Endothelial cell (in vitro differentiated cells): ENCODE data around the gene NOTCH2. TPM values are rescaled to one million over a fixed set of nuclear protein-coding genes. Genes with fewer than 3 reads are reported as not detected.

ENCODE experiments used
- DNase-seq: peaks from one replicate; pipeline ENCODE4 v3.0.0; 2021; ENCODE audit warnings: low spot score
- H3K27ac Mint-ChIP-seq: one replicate; pipeline ENCODE4 v1.8.0; 2021; ENCODE audit warnings: mixed read lengths, inconsistent platforms; ENCODE audit not compliant: unreplicated experiment
- H3K27me3 Mint-ChIP-seq: one replicate; pipeline ENCODE4 v1.8.0; 2021; ENCODE audit warnings: mild to moderate bottlenecking, moderate library complexity, mixed read lengths, inconsistent platforms; ENCODE audit not compliant: unreplicated experiment
- H3K36me3 Mint-ChIP-seq: one replicate; pipeline ENCODE4 v1.8.0; 2021; ENCODE audit warnings: mild to moderate bottlenecking, low read depth, mixed read lengths, inconsistent platforms; ENCODE audit not compliant: unreplicated experiment
- H3K4me1 Mint-ChIP-seq: one replicate; pipeline ENCODE4 v1.8.0; 2021; ENCODE audit warnings: mild to moderate bottlenecking, mixed read lengths, inconsistent platforms; ENCODE audit not compliant: unreplicated experiment
- H3K4me3 Mint-ChIP-seq: one replicate; pipeline ENCODE4 v1.8.0; 2021; ENCODE audit warnings: mild to moderate bottlenecking, mixed read lengths, inconsistent platforms; ENCODE audit not compliant: unreplicated experiment
- H3K9me3 Mint-ChIP-seq: one replicate; pipeline ENCODE4 v1.8.0; 2021; ENCODE audit warnings: mixed read lengths, inconsistent platforms; ENCODE audit not compliant: unreplicated experiment
- CTCF ChIP-seq: fragments of 200-600 bp; sonication (generic); IDR thresholded peaks from one replicate; pipeline ENCODE4 v1.5.0; 2021; ENCODE audit warnings: antibody characterized with exemption; ENCODE audit not compliant: unreplicated experiment
- total RNA-seq: library from RNA; stranded (reverse); fragmentation: NEBNext Ultra II Directional; extraction: Animal tissue kit (Norgen Biotek cat#: 25700); gene quantifications from one replicate; pipeline ENCODE4 v1.2.1, GENCODE V29; 2021; ENCODE audit not compliant: unreplicated experiment

Gene NOTCH2
- total RNA-seq, 1 donor from 2014 or later: 29.7 TPM

DNA sequence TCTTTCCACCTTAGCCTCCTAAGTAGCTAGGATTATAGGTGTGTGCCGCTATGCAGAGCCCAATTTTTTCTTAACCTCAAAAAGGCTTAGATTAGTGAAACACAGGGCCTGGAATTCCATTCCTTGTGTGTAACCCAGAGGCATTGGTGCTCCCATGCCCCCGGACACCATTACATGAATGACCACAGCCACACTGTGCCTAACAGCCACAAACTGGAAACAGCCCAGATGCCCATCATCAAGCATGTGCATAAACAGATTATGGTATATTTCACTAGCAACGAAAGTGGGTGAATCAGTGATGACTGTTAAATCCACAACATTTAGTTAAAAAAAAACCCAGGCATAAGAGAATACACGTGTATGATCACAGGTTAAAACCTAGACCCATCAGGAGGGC lies 197.6 kb downstream of the NOTCH2 start:
- Mint-ChIP-seq H3K4me1 (no peaks in the 10 kb centered on the region), H3K27me3 (peaks cover 3% of the 10 kb centered on the region), H3K27ac (no peak overlapping the region), H3K36me3 (no peaks in the 10 kb centered on the region), H3K9me3 (no peaks in the 10 kb centered on the region), H3K4me3 (no peak overlapping the region)
- no peak for DNase-seq
- TF ChIP-seq CTCF: no peak

GRCh38 chr1:119870917-119871596 lies 198.4 kb downstream of the NOTCH2 start:
- peaks cover 3% of the 10 kb centered on the region for H3K27me3 Mint-ChIP-seq
- DNase-seq: peak; percentile 92
- H3K27ac Mint-ChIP-seq: no peak overlapping the region
- H3K4me1 Mint-ChIP-seq: no peaks in the 10 kb centered on the region
- no peak overlapping the region for H3K4me3 Mint-ChIP-seq
- TF ChIP-seq CTCF: peak; percentile 70
- no peaks in the 10 kb centered on the region for H3K9me3 Mint-ChIP-seq
- H3K36me3 Mint-ChIP-seq: no peaks in the 10 kb centered on the region

DNA sequence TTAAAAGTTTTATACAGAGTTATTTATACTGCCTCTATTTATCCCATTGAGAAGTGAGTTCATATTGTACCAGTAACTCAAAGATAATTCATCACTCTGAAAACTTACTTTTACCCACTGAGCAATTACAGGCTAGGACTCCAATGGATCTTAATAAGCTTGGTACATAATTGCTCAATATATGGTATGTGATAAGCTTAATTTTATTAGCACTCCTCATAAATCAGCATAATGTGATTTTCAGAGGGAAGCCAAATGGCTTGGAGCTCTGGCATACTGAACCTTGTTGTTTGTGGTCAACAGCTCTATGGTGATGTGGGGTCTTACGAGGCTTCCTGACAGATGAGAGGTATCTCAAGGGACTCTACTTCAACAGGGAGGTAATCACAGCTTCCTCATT lies 199.5 kb downstream of the NOTCH2 start:
- H3K4me1 Mint-ChIP-seq: no peaks in the 10 kb centered on the region
- no peak overlapping the region for H3K4me3 Mint-ChIP-seq
- no peaks in the 10 kb centered on the region for H3K9me3 Mint-ChIP-seq
- no peak overlapping the region for H3K27ac Mint-ChIP-seq
- no peak for TF ChIP-seq CTCF
- H3K36me3 Mint-ChIP-seq: no peaks in the 10 kb centered on the region
- DNase-seq: no peak
- H3K27me3 Mint-ChIP-seq: peaks cover 3% of the 10 kb centered on the region

DNA sequence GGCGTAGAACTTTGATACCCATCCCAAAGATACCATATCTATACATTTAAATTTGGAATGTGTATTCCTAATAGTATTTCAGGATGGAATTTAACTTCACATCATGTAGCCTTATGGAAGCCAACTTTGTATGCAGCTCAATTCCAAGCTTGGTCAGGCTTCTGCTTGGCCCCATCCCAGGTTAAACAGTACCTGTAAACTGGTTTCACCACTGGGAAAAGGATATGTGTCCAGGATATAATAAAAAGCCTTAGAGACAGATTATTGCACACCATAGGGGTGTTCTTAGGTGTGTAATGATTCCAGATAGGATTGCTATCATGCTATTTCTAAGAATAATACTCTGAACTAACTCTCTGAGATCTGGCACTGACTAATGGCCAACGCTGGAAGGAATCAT lies 201.3 kb downstream of the NOTCH2 start:
- Mint-ChIP-seq H3K4me1 (no peaks in the 10 kb centered on the region), H3K27ac (no peak overlapping the region), H3K36me3 (no peaks in the 10 kb centered on the region), H3K4me3 (no peak overlapping the region), H3K9me3 (no peaks in the 10 kb centered on the region), H3K27me3 (peaks cover 3% of the 10 kb centered on the region)
- no peak for TF ChIP-seq CTCF
- no peak for DNase-seq

- H3K4me1 Mint-ChIP-seq: no peaks in the 10 kb centered on the region
- no peak overlapping the region for H3K4me3 Mint-ChIP-seq
- no peaks in the 10 kb centered on the region for H3K9me3 Mint-ChIP-seq
- H3K36me3 Mint-ChIP-seq: no peaks in the 10 kb centered on the region
- H3K27me3 Mint-ChIP-seq: peaks cover 1% of the 10 kb centered on the region
- no peak for TF ChIP-seq CTCF
- no peak overlapping the region for H3K27ac Mint-ChIP-seq
- DNase-seq: no peak
These were observed 203.0 kb downstream of the NOTCH2 start for GRCh38 chr1:119866451-119866850.
